ENCODE results near the gene TMEM202. TPM values are rescaled to one million over a fixed set of nuclear protein-coding genes. Genes with fewer than 3 reads are reported as not detected.

Gene TMEM202
- polyA plus RNA-seq, 2 of the 4 experiments (the other 2 are of a cell fraction): not detected

DNA sequence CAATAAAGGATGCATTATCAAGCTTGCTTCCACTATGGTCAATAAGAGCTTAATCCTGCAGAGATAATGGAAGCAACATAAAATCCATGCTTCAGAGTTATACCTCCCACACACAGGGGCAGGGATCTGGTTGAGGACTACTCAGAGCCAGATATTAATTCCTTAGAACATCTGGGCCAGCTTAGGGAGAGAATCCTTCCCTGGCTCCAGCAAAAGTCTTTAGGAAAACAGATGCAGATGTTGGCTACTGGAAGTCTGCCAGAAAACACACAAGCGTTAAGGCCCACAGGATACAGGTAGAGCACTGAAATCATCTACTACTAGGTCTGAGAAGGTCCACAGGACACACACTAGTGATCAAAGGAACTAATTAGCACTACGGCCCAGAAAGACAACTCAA lies 25.2 kb downstream of the TMEM202 start:
- H3K4me1 ChIP-seq: no peaks in the 10 kb centered on the region
- no peak overlapping the region for H3K4me2 ChIP-seq
- peaks cover 50% of the 10 kb centered on the region for H3K9me3 ChIP-seq
- no peak for TF ChIP-seq TP53 (CRISPR knock-in tag; IDR thresholded peaks at IDR 0.05)
- TF ChIP-seq NFE2L2 (conservative IDR thresholded peaks at IDR 0.05; ENCODE audit: low read length): no peak
- TF ChIP-seq MYC (IDR thresholded peaks at IDR 0.05; ENCODE audit: borderline replicate concordance, low read length): no peak
- no peak for TF ChIP-seq MAZ (IDR thresholded peaks at IDR 0.05; ENCODE audit: borderline replicate concordance, low read depth, low read length)
- TF ChIP-seq CEBPB (IDR thresholded peaks at IDR 0.05): no peak
- TF ChIP-seq HEYL (CRISPR knock-in tag; IDR thresholded peaks at IDR 0.05): no peak
- no peak for TF ChIP-seq FOSB (CRISPR knock-in tag; IDR thresholded peaks at IDR 0.05)
- TF ChIP-seq RCOR1 (IDR thresholded peaks at IDR 0.05; ENCODE audit: low read depth, low read length): no peak
- WGBS (ENCODE audit: missing lambda C conversion rate): 31% methylated on average over 2 of the region's 2 CpGs
- H3K27ac ChIP-seq: no peak overlapping the region
- CTCF ChIA-PET: interaction anchor here (0.6 to 1.0 kb wide), 3 partner anchors 13 to 41 kb away, joined by 3 read pairs; no protein-coding TSS in a partner anchor
- no peak overlapping the region for H3K4me3 ChIP-seq
- POLR2A ChIA-PET: no interaction called here
- FAIRE-seq (no peak), DNase-seq (ENCODE audit: low read depth in 1 of 2, low spot score in 1 of 2) (no peak), ATAC-seq (0 out of 6 replicates have a peak, but pooled peaks of 1 of the 2 experiments have one; percentile 39)

DNA sequence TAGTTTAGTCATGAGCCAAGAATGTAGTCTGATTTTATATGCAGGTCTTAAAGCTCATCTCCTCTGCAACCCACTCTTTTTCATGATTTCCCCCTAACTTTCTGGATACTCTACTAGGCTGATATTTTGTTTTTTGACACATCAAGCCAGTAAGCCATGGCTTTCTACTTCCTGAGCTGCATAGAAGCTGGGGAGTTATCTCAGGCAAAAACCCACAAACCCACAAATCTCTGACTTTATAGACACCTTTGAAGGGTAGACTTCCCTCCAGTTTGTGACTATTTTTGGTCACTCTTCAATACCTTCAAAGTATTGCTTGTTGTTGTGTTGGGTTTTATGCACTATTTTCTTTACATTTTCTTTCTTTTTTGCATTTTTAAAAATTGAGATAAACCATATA lies 28.6 kb downstream of the TMEM202 start:
- no peaks in the 10 kb centered on the region for H3K4me1 ChIP-seq
- DNase-seq (ENCODE audit: low read depth in 1 of 2, low spot score in 1 of 2) (no peak), FAIRE-seq (no peak), ATAC-seq (no peak)
- CTCF ChIA-PET: interaction anchor here (1.0 to 1.2 kb wide), 2 partner anchors 28 to 114 kb away, joined by 3 read pairs; no protein-coding TSS in a partner anchor
- H3K4me2 ChIP-seq: no peak overlapping the region
- no peak overlapping the region for H3K4me3 ChIP-seq
- H3K27ac ChIP-seq: no peak overlapping the region
- H3K9me3 ChIP-seq: peaks cover 39% of the 10 kb centered on the region
- POLR2A ChIA-PET: no interaction called here
- TF ChIP-seq EHF (CRISPR knock-in tag; IDR thresholded peaks at IDR 0.05): no peak
- no peak for TF ChIP-seq USF2 (IDR thresholded peaks at IDR 0.05)
- TF ChIP-seq CBX8 (IDR thresholded peaks at IDR 0.05): no peak
- TF ChIP-seq JUNB (IDR thresholded peaks at IDR 0.05): no peak
- no peak for TF ChIP-seq RARB (CRISPR knock-in tag; IDR thresholded peaks at IDR 0.05)
- no peak for TF ChIP-seq MAFK (IDR thresholded peaks at IDR 0.05; ENCODE audit: partially characterized antibody)
- TF ChIP-seq ZC3H11A (IDR thresholded peaks at IDR 0.05): no peak
- TF ChIP-seq ZNF302 (CRISPR knock-in tag; IDR thresholded peaks at IDR 0.05): no peak
- no peak for TF ChIP-seq FOXS1 (CRISPR knock-in tag; IDR thresholded peaks at IDR 0.05)
- TF ChIP-seq RAD21 (conservative IDR thresholded peaks at IDR 0.05 in 1 of 2, IDR thresholded peaks at IDR 0.05 in 1 of 2): no peak
- no peak for TF ChIP-seq BCL3 (IDR thresholded peaks at IDR 0.05)
- no peak for TF ChIP-seq EHMT2 (IDR thresholded peaks at IDR 0.05; ENCODE audit: low read depth)
- TF ChIP-seq, protein P1, sequence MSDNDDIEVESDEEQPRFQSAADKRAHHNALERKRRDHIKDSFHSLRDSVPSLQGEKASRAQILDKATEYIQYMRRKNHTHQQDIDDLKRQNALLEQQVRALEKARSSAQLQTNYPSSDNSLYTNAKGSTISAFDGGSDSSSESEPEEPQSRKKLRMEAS (IDR thresholded peaks at IDR 0.05): no peak

DNA sequence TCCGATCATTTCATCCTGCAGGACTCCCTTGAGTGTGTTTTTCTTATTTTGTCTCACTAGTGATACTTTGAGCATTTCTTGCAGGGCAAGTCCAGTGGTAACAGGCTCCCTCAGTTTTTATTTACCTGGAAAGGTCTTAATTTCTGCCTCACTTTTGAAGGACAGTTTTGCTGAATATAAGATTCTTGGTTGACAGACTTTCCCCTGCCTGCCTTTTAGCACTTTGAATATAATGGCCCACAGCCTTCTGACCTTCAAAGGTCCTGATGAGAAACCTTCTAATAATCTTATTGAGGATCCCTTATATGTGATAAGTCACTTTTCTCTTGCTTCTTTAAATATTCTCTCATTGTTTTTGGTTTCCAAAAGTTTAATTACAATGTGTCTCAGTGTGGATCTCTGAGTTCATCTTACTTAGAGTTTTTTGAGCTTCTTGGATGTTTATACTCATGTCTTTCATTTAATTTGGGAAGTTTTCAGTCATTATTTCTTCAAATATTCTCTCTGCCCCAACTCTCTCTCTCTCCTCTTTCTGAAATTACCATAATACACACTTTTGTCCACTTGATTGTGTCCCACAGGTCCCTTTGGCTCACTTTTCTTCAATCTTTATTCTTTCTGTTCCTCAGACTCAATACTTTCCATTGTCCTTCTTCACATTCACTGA lies 39.7 kb downstream of the TMEM202 start:
- ChIA-PET CTCF (no interaction called here), POLR2A (no interaction called here)
- FAIRE-seq: no peak
- TF ChIP-seq, protein P2, sequence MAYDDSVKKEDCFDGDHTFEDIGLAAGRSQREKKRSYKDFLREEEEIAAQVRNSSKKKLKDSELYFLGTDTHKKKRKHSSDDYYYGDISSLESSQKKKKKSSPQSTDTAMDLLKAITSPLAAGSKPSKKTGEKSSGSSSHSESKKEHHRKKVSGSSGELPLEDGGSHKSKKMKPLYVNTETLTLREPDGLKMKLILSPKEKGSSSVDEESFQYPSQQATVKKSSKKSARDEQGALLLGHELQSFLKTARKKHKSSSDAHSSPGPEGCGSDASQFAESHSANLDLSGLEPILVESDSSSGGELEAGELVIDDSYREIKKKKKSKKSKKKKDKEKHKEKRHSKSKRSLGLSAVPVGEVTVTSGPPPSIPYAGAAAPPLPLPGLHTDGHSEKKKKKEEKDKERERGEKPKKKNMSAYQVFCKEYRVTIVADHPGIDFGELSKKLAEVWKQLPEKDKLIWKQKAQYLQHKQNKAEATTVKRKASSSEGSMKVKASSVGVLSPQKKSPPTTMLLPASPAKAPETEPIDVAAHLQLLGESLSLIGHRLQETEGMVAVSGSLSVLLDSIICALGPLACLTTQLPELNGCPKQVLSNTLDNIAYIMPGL (CRISPR knock-in tag; IDR thresholded peaks at IDR 0.05; ENCODE audit: borderline replicate concordance): no peak
- TF ChIP-seq MAZ (IDR thresholded peaks at IDR 0.05; ENCODE audit: borderline replicate concordance, low read depth, low read length) (no peak), CEBPB (IDR thresholded peaks at IDR 0.05) (no peak), RCOR1 (IDR thresholded peaks at IDR 0.05; ENCODE audit: low read depth, low read length) (no peak), JUN (IDR thresholded peaks at IDR 0.05) (no peak), ZFP36 (IDR thresholded peaks at IDR 0.05; ENCODE audit: borderline replicate concordance, partially characterized antibody) (no peak), BCL3 (IDR thresholded peaks at IDR 0.05) (no peak), ZC3H11A (IDR thresholded peaks at IDR 0.05) (no peak), CHD4 (IDR thresholded peaks at IDR 0.05; ENCODE audit: borderline replicate concordance) (no peak), HOXB13 (CRISPR knock-in tag; IDR thresholded peaks at IDR 0.05; ENCODE audit: low read depth) (no peak), CBX8 (IDR thresholded peaks at IDR 0.05) (no peak), NR3C1 (IDR thresholded peaks at IDR 0.05) (no peak), PHF8 (IDR thresholded peaks at IDR 0.05; ENCODE audit: borderline replicate concordance, low read depth) (no peak)
- TF ChIP-seq, protein P3, sequence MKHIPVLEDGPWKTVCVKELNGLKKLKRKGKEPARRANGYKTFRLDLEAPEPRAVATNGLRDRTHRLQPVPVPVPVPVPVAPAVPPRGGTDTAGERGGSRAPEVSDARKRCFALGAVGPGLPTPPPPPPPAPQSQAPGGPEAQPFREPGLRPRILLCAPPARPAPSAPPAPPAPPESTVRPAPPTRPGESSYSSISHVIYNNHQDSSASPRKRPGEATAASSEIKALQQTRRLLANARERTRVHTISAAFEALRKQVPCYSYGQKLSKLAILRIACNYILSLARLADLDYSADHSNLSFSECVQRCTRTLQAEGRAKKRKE (CRISPR knock-in tag; IDR thresholded peaks at IDR 0.05; ENCODE audit: low read depth): no peak

More for the DNA sequence above, 39.7 kb downstream of the TMEM202 start:
- 5% methylated on average over 1 of the region's 1 CpG for WGBS (ENCODE audit: missing lambda C conversion rate)
- no peak for ATAC-seq
- Histone ChIP-seq H3K4me3 (no peak overlapping the region), H3K4me2 (no peak overlapping the region), H3K27ac (no peak overlapping the region), H3K4me1 (no peaks in the 10 kb centered on the region), H3K9me3 (peaks cover 27% of the 10 kb centered on the region)
- DNase-seq (ENCODE audit: low read depth in 1 of 2, low spot score in 1 of 2): no peak

Measured in A549 (cell line).